Urinary bladder (tissue), 4 donors: ENCODE data around the gene CHTF18. TPM values are rescaled to one million over a fixed set of nuclear protein-coding genes. Genes with fewer than 3 reads are reported as not detected.
A peak's percentile ranks its signal among the peaks of the same experiment; 100 is the strongest.
"Not testable (repeated sequence)": the region's sequence is repeated elsewhere in the genome, so short reads cannot be mapped to it uniquely, and the experiment has no call there.

ENCODE experiments used
- DNase-seq: peaks from one replicate; pipeline ENCODE4 v3.0.0-alpha.2; 2015; ENCODE audit errors: extremely low spot score
- H3K27ac ChIP-seq: one replicate; pipeline ENCODE4 v1.5.1; 2013; ENCODE audit warnings: low read depth, mild to moderate bottlenecking, moderate library complexity
- H3K36me3 ChIP-seq: one replicate; pipeline ENCODE4 v1.6.1; 2013; ENCODE audit warnings: mild to moderate bottlenecking, moderate library complexity; ENCODE audit not compliant: insufficient read depth
- H3K4me1 ChIP-seq: one replicate; pipeline ENCODE4 v1.6.1; 2013; ENCODE audit warnings: mild to moderate bottlenecking, moderate library complexity; ENCODE audit not compliant: insufficient read depth
- H3K4me3 ChIP-seq: one replicate; pipeline ENCODE4 v1.5.1; 2013; ENCODE audit warnings: low read depth, low read length
- WGBS: extraction: QIAGEN DNeasy Blood & Tissue Kit; methylation state at CpG from one replicate; pipeline ENCODE4 v1.1.7; 2013; 5-methylcytosine and 5-hydroxymethylcytosine counted together
- polyA plus RNA-seq: library from polyadenylated mRNA; stranded (reverse); fragments of 200-250 nt; gene quantifications from one replicate; pipeline ENCODE4 v1.2.3, GENCODE V29; 2013
- total RNA-seq: library from RNA; depleted of rRNA; stranded (reverse); fragments of >200 nt; gene quantifications from one replicate; pipeline ENCODE4 v1.2.3, GENCODE V29; 2014
- donor health status: healthy with polysubstance abuse.
- donor health status: healthy.

The CHTF18 gene
- total RNA-seq (8.6 TPM), polyA plus RNA-seq (16.7 TPM)

- peak; percentile 59 for DNase-seq
- WGBS: under 1% methylated on average over 97 of the region's 97 CpGs
- H3K36me3 ChIP-seq: no peaks in the 10 kb centered on the region
- H3K4me3 ChIP-seq: peak within 1 kb of the TSS; percentile 90
- no peaks in the 10 kb centered on the region for H3K4me1 ChIP-seq
- no peak within 1 kb of the TSS for H3K27ac ChIP-seq
Measured at GRCh38 chr16:788399-789126, at the start of gene CHTF18. Gene CHTF18 (plus strand): TSS chr16:788620. CDS start chr16:788685, 65 bp downstream.

- WGBS: 45% methylated on average over 38 of the region's 38 CpGs
- Histone ChIP-seq H3K27ac (no peak overlapping the region), H3K36me3 (no peaks in the 10 kb centered on the region)
Measured at GRCh38 chr16:739560-740458, 48.6 kb upstream of the CHTF18 start.

DNA sequence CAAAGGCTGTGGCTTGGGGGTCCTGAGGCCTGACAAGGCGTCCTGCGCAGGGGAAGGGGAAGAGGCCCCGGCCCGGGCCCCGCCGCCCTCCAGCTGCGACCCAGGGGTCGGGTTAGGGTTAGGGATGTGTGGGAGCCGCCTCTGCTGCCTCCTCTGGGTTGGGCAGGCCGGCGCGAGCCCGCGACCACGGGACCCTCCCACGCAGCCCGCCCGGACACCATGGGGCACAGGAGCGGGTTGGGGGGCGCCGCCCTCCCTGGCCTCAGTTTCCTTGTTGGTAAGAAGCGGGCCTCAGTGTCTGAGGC lies 48.0 kb upstream of the CHTF18 start:
- Histone ChIP-seq H3K4me3 (peak overlapping the region; percentile 96), H3K27ac (no peak overlapping the region), H3K36me3 (no peaks in the 10 kb centered on the region), H3K4me1 (no peaks in the 10 kb centered on the region)
- under 1% methylated on average over 22 of the region's 22 CpGs for WGBS
- DNase-seq: no peak

More at GRCh38 chr16:739560-740458, 48.6 kb upstream of the CHTF18 start:
- no peaks in the 10 kb centered on the region for H3K4me1 ChIP-seq
- H3K4me3 ChIP-seq: peak overlapping the region; percentile 96
- DNase-seq: no peak

DNA sequence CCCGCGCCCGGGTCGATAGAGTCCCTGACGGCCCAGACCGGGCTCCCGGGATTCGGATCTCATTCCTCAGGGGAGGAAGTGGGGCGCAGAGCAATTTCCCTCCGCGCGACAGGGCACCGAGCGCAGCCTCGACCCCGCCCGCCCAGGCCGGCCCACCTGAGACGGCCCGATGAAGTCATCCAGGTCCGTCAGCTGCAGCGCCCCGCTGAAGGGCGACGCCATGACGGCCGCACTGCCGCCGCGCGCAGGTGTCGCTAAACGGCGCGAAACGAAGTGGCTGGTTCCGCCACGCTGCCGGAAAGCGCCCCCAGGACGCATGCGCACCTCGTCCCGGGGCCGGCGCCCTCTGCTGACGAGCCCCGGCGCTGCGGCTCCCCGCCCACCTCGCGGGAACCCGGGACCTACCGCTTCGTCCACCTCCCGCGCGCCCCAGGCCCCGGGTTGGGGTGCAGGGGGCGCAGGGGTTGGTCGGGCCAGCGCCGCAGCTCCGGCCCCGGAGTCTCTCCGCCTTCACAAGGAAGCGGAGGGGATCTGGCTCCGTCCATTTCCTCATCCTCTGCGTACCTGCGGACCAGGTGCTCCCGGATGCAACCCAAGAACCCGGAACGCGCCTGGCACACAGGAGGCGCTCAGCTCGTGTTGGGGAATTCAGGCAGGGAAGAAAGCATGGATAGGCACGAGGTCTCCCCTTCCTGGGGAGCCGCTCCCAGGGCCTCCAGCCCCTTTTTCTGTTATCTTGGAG lies 47.5 kb upstream of the CHTF18 start, which contains the start of gene CIAO3:
Gene CIAO3 (minus strand): TSS at position 234 of the 742 bp plus-strand sequence. CDS start 12 bp downstream, at position 222.
- H3K4me3 ChIP-seq: peak within 1 kb of the TSS; percentile 96
- H3K27ac ChIP-seq: no peak within 1 kb of the TSS
- no peaks in the 10 kb centered on the region for H3K36me3 ChIP-seq
- no peak for DNase-seq
- 1% methylated on average over 79 of the region's 79 CpGs for WGBS
- H3K4me1 ChIP-seq: no peaks in the 10 kb centered on the region

DNA sequence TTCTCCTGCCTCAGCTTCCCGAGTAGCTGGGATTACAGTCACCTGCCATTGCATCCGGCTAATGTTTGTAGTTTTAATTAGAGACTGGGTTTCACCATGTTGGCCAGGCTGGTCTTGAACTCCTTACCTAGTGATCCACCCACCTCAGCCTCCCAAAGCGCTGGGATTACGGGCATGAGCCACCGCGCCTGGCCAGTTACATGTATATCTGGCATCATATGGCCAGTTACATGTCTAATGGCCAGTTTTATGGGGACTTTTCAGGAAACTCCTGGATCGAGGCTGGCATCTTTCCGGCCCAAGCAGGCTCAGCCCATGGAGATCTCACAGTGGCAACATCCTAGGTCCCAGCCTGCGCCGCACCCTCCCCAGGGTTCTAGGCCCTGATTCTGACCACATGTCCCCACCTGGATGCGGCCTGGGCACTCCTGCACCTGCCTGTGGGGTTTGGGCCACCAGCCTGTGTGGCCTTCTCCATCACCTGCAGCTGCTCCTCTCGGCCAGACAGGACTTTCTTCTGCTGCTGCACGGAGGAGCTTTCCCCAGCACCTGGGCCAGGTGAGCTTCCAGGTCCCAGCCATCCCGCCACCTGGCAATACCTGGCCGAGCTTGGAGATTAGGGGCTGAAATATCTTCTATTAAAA lies 46.3 kb upstream of the CHTF18 start:
- Histone ChIP-seq H3K4me1 (no peaks in the 10 kb centered on the region), H3K36me3 (no peaks in the 10 kb centered on the region), H3K27ac (no peak overlapping the region), H3K4me3 (no peak overlapping the region)
- DNase-seq: no peak
- 87% methylated on average over 15 of the region's 15 CpGs for WGBS

DNA sequence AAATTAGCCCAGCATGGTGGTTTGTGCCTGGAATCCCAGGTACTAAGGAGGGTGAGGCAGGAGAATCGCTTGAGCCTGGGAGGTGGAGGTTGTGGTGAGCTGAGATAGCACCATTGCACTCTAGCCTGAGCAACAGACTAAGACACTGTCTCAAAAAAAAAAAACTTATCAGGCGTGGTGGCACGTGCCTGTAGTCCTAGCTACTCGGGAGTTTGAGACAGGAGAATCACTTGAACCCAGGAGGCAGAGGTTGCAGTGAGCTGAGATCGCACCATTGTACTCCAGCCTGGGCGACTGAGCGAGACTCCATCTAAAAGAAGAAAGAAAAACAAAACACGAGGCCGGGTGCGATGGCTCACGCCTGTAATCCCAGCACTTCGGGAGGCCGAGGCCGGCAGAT lies 45.5 kb upstream of the CHTF18 start:
- not testable (repeated sequence) for H3K36me3 ChIP-seq, DNase-seq, H3K27ac ChIP-seq, H3K4me1 ChIP-seq, H3K4me3 ChIP-seq
- WGBS: 82% methylated on average over 14 of the region's 14 CpGs

DNA sequence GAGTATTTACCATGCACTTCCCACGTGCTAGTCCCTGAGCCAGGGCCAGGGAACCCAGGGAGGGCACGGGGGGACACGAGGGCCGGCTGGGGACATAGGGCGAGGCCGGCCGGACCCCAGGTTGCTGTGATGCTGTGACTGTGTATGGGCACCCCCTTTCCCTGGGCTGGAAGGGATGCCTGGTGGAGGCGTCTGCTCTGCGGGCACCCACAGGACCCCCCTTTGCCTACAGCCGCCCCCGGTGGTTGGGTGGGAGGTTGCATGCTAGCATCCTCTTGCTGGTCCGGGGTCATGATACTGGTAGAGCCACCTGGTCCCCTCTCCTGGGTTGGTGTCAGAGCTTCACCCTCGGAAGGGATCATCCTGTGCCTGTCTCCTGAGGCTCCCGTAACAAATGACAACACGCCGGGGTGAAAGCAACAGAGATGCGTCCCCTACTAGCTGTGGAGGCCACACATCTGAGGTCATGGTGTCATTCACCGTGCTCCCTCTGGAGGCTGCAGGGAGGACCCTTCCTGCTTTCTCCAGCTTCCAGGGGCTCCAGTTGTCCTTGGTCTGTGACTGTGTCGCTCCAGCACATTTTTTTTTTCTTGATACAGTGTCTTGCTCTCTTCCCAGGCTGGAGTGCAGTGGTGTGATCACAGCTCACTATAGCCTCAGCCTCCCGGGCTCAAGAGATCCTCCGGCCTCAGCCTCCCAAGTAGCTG lies 44.5 kb upstream of the CHTF18 start:
- 83% methylated on average over 21 of the region's 21 CpGs for WGBS
- H3K4me3 ChIP-seq: no peak overlapping the region
- no peak for DNase-seq
- no peak overlapping the region for H3K27ac ChIP-seq
- no peaks in the 10 kb centered on the region for H3K36me3 ChIP-seq
- no peaks in the 10 kb centered on the region for H3K4me1 ChIP-seq

GRCh38 chr16:745739-746138 lies 42.7 kb upstream of the CHTF18 start:
- WGBS: 4% methylated on average over 14 of the region's 14 CpGs

DNA sequence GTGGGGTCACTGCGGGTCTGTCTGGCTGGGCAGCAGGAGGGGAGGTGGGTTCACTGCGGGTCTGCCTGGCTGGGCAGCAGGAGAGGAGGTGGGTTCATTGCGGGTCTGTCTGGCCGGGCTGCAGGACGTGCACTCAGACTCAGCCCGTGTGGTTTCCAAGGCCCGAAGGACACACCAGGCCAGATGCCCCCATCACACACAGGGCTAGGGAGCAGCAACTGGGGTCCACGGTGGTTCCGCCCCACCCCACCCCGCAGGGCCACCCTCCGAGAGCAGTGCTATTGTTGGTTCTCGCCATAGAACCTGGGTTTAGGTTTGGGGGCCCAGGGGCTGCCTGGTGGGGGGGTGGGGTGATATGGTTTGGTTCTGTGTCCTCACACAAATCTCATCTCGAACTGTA lies 41.8 kb upstream of the CHTF18 start:
- no peak for DNase-seq
- H3K27ac ChIP-seq: no peak overlapping the region

More at GRCh38 chr16:745739-746138, 42.7 kb upstream of the CHTF18 start:
- no peak for DNase-seq
- Histone ChIP-seq H3K27ac (no peak overlapping the region), H3K4me1 (no peaks in the 10 kb centered on the region), H3K36me3 (no peaks in the 10 kb centered on the region), H3K4me3 (no peak overlapping the region)

GRCh38 chr16:747978-748746 lies 40.3 kb upstream of the CHTF18 start:
- H3K36me3 ChIP-seq: no peaks in the 10 kb centered on the region
- WGBS: 79% methylated on average over 39 of the region's 39 CpGs
- no peak overlapping the region for H3K4me3 ChIP-seq
- DNase-seq: no peak
- no peak overlapping the region for H3K27ac ChIP-seq
- H3K4me1 ChIP-seq: no peaks in the 10 kb centered on the region

More for the DNA sequence above, 41.8 kb upstream of the CHTF18 start:
- Histone ChIP-seq H3K4me1 (no peaks in the 10 kb centered on the region), H3K4me3 (no peak overlapping the region), H3K36me3 (no peaks in the 10 kb centered on the region)
- WGBS: 78% methylated on average over 13 of the region's 13 CpGs

GRCh38 chr16:749010-749409 lies 39.4 kb upstream of the CHTF18 start:
- no peaks in the 10 kb centered on the region for H3K36me3 ChIP-seq
- WGBS: 90% methylated on average over 6 of the region's 6 CpGs
- no peak overlapping the region for H3K27ac ChIP-seq
- no peak for DNase-seq
- H3K4me3 ChIP-seq: no peak overlapping the region
- no peaks in the 10 kb centered on the region for H3K4me1 ChIP-seq

DNA sequence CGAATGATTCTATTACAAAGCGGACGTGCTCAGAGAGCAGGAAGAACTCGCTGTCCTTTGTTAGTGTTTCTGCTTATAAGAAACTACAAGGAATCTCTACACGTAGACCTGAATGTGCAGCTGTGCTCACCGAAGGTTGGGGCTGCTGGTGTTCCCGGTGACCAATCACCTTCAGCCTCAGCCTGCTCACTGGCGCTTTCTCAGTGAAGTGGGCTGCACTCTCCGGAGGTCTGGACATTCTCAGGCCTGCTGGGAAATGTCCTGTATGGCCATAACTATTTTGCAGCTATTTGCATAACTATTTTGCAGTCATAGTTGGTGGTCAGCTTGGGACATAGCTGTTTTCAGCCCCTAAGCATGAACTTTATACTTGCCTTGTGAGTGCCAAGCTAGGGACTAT lies 37.9 kb upstream of the CHTF18 start:
- H3K4me1 ChIP-seq: no peaks in the 10 kb centered on the region
- no peak overlapping the region for H3K4me3 ChIP-seq
- no peak overlapping the region for H3K27ac ChIP-seq
- no peak for DNase-seq
- 40% methylated on average over 9 of the region's 9 CpGs for WGBS
- H3K36me3 ChIP-seq: no peaks in the 10 kb centered on the region
